ENCODE measurements around the gene KRTAP5-7. TPM values are rescaled to one million over a fixed set of nuclear protein-coding genes. Genes with fewer than 3 reads are reported as not detected.
"Not testable (repeated sequence)": the region's sequence is repeated elsewhere in the genome, so short reads cannot be mapped to it uniquely, and the experiment has no call there.

The KRTAP5-7 gene
- total RNA-seq, 1 experiment from 2014 or later = not detected

GRCh38 chr11:71572811-71573210 is 45.7 kb downstream of the KRTAP5-7 start:
- H3K27me3 Mint-ChIP-seq (ENCODE audit: insufficient read depth, unreplicated experiment) = no peaks in the 10 kb centered on the region
- ChIA-PET POLR2A (no interaction called here), CTCF (interaction anchor here (0.6 kb wide), 1 partner anchor 183 kb away, joined by 3 read pairs; no protein-coding TSS in a partner anchor)
- H3K36me3 Mint-ChIP-seq (ENCODE audit: insufficient read depth, unreplicated experiment) = no peaks in the 10 kb centered on the region
- no peaks in the 10 kb centered on the region for H3K4me1 Mint-ChIP-seq (ENCODE audit: insufficient read depth, unreplicated experiment)
- no peak overlapping the region for H3K27ac Mint-ChIP-seq (ENCODE audit: low read depth, unreplicated experiment)
- H3K4me3 Mint-ChIP-seq (ENCODE audit: unreplicated experiment) = no peak overlapping the region
- BruUV-seq (replicated peaks) = no TSS peak
- no peak for TF ChIP-seq CTCF (IDR thresholded peaks at IDR 0.05; ENCODE audit: unreplicated experiment)
- DNase-seq (ENCODE audit: unreplicated experiment) = no peak
- no peaks in the 10 kb centered on the region for H3K9me3 Mint-ChIP-seq (ENCODE audit: unreplicated experiment)
- intact Hi-C loops (cut with micrococcal nuclease) = no loop called here

DNA sequence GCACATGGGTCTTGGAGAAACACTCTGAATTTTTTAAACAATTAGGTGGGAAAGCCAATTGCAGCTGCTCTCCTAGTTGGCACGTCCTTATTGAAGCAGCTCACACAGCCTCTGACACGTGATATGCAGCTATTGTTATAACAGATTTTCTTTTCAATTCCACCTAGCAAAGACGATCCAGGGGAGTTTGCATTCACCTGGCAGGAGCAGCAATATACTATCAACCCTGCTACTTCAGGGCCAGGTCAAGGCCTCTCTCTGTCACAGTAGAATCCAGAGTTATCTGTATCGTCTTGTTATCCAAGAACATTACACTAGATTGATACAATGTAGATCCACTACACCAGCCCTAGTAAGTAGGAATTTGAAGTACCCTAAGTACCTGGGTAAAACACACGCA is 47.4 kb downstream of the KRTAP5-7 start:
- H3K27me3 Mint-ChIP-seq (ENCODE audit: insufficient read depth, unreplicated experiment) = no peaks in the 10 kb centered on the region
- BruUV-seq (replicated peaks) = no TSS peak
- no peaks in the 10 kb centered on the region for H3K36me3 Mint-ChIP-seq (ENCODE audit: insufficient read depth, unreplicated experiment)
- no peaks in the 10 kb centered on the region for H3K4me1 Mint-ChIP-seq (ENCODE audit: insufficient read depth, unreplicated experiment)
- CTCF ChIA-PET = interaction anchor here (0.6 kb wide), 1 partner anchor 1646 kb away, joined by 3 read pairs; no protein-coding TSS in a partner anchor
- H3K9me3 Mint-ChIP-seq (ENCODE audit: unreplicated experiment) = no peaks in the 10 kb centered on the region
- no peak overlapping the region for H3K27ac Mint-ChIP-seq (ENCODE audit: low read depth, unreplicated experiment)
- intact Hi-C loops (cut with micrococcal nuclease) = no loop called here
- no peak for TF ChIP-seq CTCF (IDR thresholded peaks at IDR 0.05; ENCODE audit: unreplicated experiment)
- DNase-seq (ENCODE audit: unreplicated experiment) = no peak
- POLR2A ChIA-PET = no interaction called here
- H3K4me3 Mint-ChIP-seq (ENCODE audit: unreplicated experiment) = no peak overlapping the region

GRCh38 chr11:71575723-71576424 is 48.8 kb downstream of the KRTAP5-7 start:
- intact Hi-C loops (cut with micrococcal nuclease) = no loop called here
- CTCF ChIA-PET = no interaction called here
- H3K27ac Mint-ChIP-seq (ENCODE audit: low read depth, unreplicated experiment) = no peak overlapping the region
- no peak for TF ChIP-seq CTCF (IDR thresholded peaks at IDR 0.05; ENCODE audit: unreplicated experiment)
- POLR2A ChIA-PET = no interaction called here
- BruUV-seq (replicated peaks) = no TSS peak
- no peaks in the 10 kb centered on the region for H3K27me3 Mint-ChIP-seq (ENCODE audit: insufficient read depth, unreplicated experiment)
- H3K36me3 Mint-ChIP-seq (ENCODE audit: insufficient read depth, unreplicated experiment) = no peaks in the 10 kb centered on the region
- H3K4me3 Mint-ChIP-seq (ENCODE audit: unreplicated experiment) = no peak overlapping the region
- H3K4me1 Mint-ChIP-seq (ENCODE audit: insufficient read depth, unreplicated experiment) = no peaks in the 10 kb centered on the region
- DNase-seq (ENCODE audit: unreplicated experiment) = no peak
- no peaks in the 10 kb centered on the region for H3K9me3 Mint-ChIP-seq (ENCODE audit: unreplicated experiment)

- CTCF ChIA-PET; H3K4me3 Mint-ChIP-seq (ENCODE audit: unreplicated experiment); H3K9me3 Mint-ChIP-seq (ENCODE audit: unreplicated experiment); H3K36me3 Mint-ChIP-seq (ENCODE audit: insufficient read depth, unreplicated experiment); intact Hi-C loops (cut with micrococcal nuclease); POLR2A ChIA-PET; H3K4me1 Mint-ChIP-seq (ENCODE audit: insufficient read depth, unreplicated experiment); BruUV-seq (replicated peaks); H3K27me3 Mint-ChIP-seq (ENCODE audit: insufficient read depth, unreplicated experiment); H3K27ac Mint-ChIP-seq (ENCODE audit: low read depth, unreplicated experiment); DNase-seq (ENCODE audit: unreplicated experiment): not testable (repeated sequence)
Observed at GRCh38 chr11:71576688-71577465, 49.8 kb downstream of the KRTAP5-7 start.

Measured in MCF 10A (cell line).